Stimulated activated CD8-positive, alpha-beta memory T cell treated with anti-CD3 and anti-CD28 coated beads, Interleukin-7, amount 100 ng/mL, for 48 hours (primary cell): ENCODE measurements around the gene SH3TC1.

ENCODE experiments used
- DNase-seq, 2 donors: peaks; one replicate each; pipeline ENCODE4 v3.0.0-alpha.2; 2020; ENCODE audit warnings: low read depth in 1 of 2; ENCODE audit errors: extremely low read depth in 1 of 2

Gene SH3TC1

DNA sequence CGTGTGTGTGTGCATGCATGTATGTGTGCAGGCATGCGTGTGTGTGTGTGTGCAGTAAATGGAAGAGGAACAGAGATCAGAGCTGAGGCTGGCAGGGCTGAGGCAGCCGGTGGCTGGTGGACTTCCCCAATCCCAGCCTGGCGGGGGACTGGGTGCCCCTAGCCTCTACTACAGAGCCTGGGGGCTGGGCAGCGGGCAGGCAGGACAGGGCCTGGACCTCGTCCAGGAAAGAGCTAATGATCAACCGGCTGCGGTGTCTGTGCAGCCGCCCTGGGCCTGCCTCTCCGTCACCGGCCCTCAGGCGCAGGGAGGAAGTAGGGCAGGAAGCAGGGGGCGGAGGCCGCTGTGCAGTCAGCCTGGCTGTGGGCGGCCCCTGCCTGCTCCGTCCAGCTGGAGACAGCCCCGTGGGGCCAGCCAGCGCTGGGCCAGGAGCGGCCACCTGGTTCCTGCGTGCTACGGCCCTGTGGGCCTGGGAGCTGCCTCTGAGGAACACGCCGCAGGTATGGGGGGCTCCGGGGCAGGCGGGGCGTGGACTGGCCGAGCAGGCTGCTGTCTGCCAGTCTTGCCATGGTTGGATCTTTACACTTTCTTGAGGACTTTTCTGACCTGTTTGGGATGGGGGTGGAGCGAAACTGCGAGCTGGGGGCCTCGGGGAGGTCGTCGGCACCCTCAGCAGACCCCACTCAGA, at the start of gene SH3TC1:
SH3TC1 (plus strand) TSS at position 385 of the 688 bp plus-strand sequence. CDS start 5,905 bp downstream, outside the sequence.
- peak; percentile 26 to 42 for DNase-seq

GRCh38 chr4:8149664-8150063, 49.4 kb upstream of the SH3TC1 start:
- no peak for DNase-seq

GRCh38 chr4:8150152-8151090, 48.7 kb upstream of the SH3TC1 start:
- no peak for DNase-seq

- no peak for DNase-seq
Measured at GRCh38 chr4:8151165-8151650, 47.9 kb upstream of the SH3TC1 start.

GRCh38 chr4:8152090-8152864, 46.8 kb upstream of the SH3TC1 start:
- no peak for DNase-seq

- no peak for DNase-seq
Measured at GRCh38 chr4:8152865-8153257, 46.2 kb upstream of the SH3TC1 start.

- no peak for DNase-seq
Measured at GRCh38 chr4:8153441-8153840, 45.6 kb upstream of the SH3TC1 start.

DNA sequence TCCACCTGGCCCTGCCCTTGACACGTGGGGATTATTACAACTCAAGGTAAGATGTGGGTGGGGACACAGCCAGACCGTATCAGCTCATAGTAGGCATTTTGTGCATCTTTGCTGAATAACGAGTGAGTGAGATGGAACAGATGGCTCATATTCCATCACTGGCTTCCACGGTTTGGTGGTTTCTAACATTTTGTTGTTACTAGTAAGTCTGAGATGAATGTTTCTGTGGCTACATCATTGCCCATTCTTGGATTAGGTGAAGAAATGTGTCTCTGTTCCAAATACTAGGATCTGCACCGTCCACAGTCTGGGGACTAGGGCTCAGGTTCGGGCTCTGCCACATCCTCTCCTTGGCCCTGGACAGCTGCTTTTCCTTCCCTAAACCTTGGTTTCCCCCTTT, 44.0 kb upstream of the SH3TC1 start:
- no peak for DNase-seq

DNA sequence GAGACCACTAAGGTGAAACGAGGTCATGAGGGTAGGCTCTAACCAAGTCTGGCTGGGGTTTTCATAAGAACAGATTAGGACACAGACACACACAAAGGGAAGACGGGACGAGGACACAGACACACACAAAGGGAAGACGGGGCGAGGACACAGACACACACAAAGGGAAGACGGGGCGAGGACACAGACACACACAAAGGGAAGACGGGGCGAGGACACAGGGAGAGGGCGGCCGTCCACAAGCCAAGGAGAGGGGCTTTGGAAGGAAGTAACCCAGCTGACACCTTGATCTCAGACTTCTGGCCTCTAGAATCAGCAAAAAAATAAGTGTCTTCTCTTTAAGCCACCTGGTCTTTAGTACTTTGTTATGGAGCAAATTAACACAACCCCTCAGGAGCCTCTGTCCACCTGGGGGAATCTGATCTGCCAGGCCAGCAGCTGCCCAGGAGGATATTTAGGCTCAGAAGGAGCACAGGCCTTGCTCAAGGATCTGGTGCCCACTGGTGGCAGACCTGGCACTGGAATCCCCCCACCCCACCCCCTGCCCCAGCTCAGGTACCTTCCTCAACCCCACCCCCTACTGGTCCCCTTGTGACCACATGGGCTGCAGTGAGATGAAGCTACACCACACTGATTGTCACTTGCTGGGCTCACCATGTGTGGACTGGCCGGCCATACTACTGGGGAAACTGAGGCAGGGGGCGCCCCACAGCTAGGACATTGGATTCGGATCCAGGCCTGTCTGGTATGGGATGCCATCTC, 43.2 kb upstream of the SH3TC1 start:
- DNase-seq: no peak

DNA sequence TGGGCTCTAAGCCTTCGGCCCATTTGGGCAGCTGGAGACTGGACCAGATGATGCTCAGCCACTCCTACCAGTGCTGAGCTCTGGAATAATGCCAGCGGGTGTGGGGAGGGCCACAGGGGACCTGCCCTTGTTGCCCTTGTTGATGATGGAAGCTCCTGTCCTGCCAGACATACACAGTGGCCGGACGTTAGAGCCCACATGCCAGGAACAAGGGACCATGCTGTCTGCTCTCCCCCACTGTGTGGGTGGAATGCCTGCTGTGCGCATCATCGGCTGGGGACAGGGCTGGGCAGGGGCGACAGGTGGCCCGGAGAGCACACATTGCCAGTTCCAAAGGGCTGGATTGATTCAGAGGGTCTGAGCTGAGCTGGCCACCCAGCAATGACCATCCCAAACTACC, 42.5 kb upstream of the SH3TC1 start:
- no peak for DNase-seq

DNA sequence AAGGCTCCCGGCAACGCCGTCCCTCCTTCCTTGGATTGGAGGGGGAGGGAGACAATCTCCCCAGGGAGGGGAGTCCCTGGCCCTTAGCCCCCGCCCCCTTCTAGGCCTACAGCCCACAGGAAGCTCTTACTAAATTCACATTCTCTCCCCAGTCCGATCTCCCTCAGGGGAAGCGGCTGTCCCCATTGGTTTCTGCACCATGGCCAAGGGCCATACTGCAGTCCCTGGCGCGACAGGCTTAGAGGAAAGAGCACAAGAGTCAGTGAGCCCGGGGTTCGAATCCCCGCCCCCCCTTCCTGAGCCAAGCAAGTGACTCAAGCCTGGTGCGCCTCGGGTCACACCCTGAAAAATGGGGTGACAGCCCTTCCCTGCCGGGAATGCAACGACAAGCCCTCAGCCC, 41.6 kb upstream of the SH3TC1 start:
- no peak for DNase-seq

- DNase-seq: no peak
Measured at GRCh38 chr4:8157944-8158709, 41.0 kb upstream of the SH3TC1 start.

DNA sequence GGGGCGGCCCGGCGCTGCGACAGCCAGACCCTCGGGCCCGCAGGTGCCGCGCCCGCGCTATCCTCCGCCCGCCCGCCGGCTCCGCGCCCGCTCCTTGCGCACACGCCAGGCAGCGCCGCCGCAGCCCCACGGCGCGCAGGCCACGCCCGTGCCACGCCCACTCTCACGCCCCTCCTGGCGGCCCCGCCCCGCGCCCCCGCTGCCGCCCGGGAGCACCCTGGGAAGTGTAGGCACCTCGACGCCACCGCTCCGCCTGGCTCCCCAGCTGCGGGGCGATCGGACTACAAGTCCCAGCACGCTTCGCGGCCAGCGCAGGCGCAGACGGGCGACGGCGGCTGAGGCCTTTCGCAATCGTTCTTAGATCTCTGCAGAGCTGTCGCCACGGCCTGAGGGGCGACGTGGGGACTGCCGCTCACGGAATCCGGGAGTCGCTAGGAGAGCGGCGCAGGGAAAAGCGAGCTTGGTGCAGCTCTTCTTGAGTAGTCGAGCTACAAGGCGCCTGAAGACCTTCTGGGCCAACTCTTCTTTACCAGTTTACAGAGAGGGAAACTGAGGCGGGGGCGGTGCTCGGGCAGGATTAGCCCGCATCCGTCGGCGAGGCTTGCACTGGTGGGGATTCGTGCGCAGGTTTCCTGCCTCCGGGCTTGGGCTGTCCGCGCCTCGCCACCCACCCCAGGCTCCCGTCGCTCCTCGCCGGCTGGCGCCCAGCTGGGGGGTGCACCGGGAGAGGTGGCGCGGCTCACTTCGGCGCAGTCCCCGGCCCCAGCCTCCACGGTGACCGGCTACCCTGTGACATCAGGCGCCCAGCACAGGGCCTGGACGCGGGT, 40.2 kb upstream of the SH3TC1 start, which contains the start of gene ABLIM2:
ABLIM2 (minus strand) TSS at position 104 of the 827 bp plus-strand sequence. CDS start 124 bp downstream, outside the sequence.
- DNase-seq: peak; percentile 96 to 98

DNA sequence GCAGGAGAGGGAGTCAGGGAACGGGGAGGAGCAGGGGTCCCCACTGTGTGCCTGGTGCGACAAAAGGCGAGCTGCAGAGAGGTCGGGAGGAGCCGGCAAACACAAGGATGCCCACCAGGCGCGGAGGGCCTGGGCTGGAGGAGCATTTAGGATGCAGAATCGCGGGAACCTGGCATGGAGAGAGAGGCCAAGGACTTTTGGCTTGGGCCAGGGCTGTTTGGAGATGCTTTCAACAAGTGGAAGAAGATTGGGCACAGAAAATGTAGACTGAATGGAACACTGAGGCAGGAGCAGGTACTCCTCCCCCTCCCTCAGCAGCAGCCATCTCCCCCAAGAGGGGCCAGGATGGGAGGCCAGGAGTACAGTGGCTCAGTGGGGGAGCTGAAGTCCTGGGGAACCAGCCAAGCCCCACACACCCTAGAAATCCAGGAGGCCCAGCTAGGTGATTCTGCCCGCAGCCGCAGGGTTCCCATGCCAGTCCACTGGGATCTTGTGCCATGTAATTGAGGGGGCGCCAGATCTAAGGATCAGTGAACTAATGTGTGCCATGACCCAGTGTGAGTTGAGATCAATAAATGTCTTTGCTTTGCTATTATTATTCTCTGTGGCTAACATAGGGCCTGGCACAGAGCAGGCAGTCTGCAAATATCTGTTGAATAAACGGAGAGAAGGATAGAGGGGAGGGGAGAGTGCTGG, 39.4 kb upstream of the SH3TC1 start:
- DNase-seq: no peak

GRCh38 chr4:8160233-8160560, 38.9 kb upstream of the SH3TC1 start:
- no peak for DNase-seq

- no peak for DNase-seq
Measured at GRCh38 chr4:8160572-8160971, 38.5 kb upstream of the SH3TC1 start.

GRCh38 chr4:8162625-8163024, 36.5 kb upstream of the SH3TC1 start:
- DNase-seq: no peak

- no peak for DNase-seq
Measured at GRCh38 chr4:8163026-8163425, 36.1 kb upstream of the SH3TC1 start.
